ENCODE measurements around the gene THADA.

Gene THADA

GRCh38 chr2:43325107-43325811, 270.6 kb downstream of the THADA start:
- DNase-seq (ENCODE audit: low read depth): no peak

- DNase-seq (ENCODE audit: low read depth): no peak
These were observed 271.4 kb downstream of the THADA start for GRCh38 chr2:43324259-43325106.

GRCh38 chr2:43323857-43324256, 272.0 kb downstream of the THADA start:
- no peak for DNase-seq (ENCODE audit: low read depth)

GRCh38 chr2:43321446-43321845, 274.4 kb downstream of the THADA start:
- DNase-seq (ENCODE audit: low read depth): no peak

GRCh38 chr2:43319541-43319940, 276.3 kb downstream of the THADA start:
- DNase-seq (ENCODE audit: low read depth): no peak

- no peak for DNase-seq (ENCODE audit: low read depth)
These were observed 277.0 kb downstream of the THADA start for GRCh38 chr2:43318791-43319190.

- no peak for DNase-seq (ENCODE audit: low read depth)
These were observed 278.2 kb downstream of the THADA start for GRCh38 chr2:43317680-43318079.

GRCh38 chr2:43317194-43317593, 278.6 kb downstream of the THADA start:
- DNase-seq (ENCODE audit: low read depth): no peak

GRCh38 chr2:43315482-43315881, 280.4 kb downstream of the THADA start:
- DNase-seq (ENCODE audit: low read depth): no peak

- DNase-seq (ENCODE audit: low read depth): no peak
These were observed 281.4 kb downstream of the THADA start for GRCh38 chr2:43314299-43314927.

- no peak for DNase-seq (ENCODE audit: low read depth)
These were observed 282.2 kb downstream of the THADA start for GRCh38 chr2:43313642-43314017.

- no peak for DNase-seq (ENCODE audit: low read depth)
These were observed 282.8 kb downstream of the THADA start for GRCh38 chr2:43312755-43313641.

- no peak for DNase-seq (ENCODE audit: low read depth)
These were observed 284.6 kb downstream of the THADA start for GRCh38 chr2:43311276-43311675.

- DNase-seq (ENCODE audit: low read depth): no peak
These were observed 285.9 kb downstream of the THADA start for GRCh38 chr2:43309935-43310334.

- DNase-seq (ENCODE audit: low read depth): no peak
These were observed 287.9 kb downstream of the THADA start for GRCh38 chr2:43307973-43308372.

- DNase-seq (ENCODE audit: low read depth): no peak
These were observed 288.8 kb downstream of the THADA start for GRCh38 chr2:43307046-43307445.

- no peak for DNase-seq (ENCODE audit: low read depth)
These were observed 289.6 kb downstream of the THADA start for GRCh38 chr2:43306197-43306596.

- no peak for DNase-seq (ENCODE audit: low read depth)
These were observed 290.3 kb downstream of the THADA start for GRCh38 chr2:43305517-43305916.

GRCh38 chr2:43305012-43305411, 290.8 kb downstream of the THADA start:
- no peak for DNase-seq (ENCODE audit: low read depth)

GRCh38 chr2:43303889-43304288, 291.9 kb downstream of the THADA start:
- DNase-seq (ENCODE audit: low read depth): no peak

GRCh38 chr2:43302961-43303494, 292.8 kb downstream of the THADA start:
- no peak for DNase-seq (ENCODE audit: low read depth)
